ENCODE results near the gene DDOST.

Gene DDOST

DNA sequence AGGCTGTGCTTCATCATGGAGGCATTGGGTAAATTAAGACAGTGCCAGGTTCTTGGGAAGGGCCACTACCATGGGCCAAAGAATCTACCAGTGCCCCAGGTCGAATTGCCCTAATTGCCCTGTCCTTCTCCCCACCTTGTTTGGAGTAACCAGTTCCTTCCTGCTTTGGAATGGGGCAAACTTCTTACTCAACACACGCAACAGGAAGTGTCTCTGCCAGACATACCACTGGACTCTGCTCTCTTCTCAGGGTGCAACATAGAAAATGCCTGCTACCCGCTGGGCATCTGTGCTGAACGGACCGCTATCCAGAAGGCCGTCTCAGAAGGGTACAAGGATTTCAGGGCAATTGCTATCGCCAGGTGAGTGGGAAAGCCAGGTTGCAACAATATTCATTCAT lies 56.5 kb downstream of the DDOST start:
- Histone ChIP-seq H4K20me1 (ENCODE audit: control insufficient read depth, insufficient read depth, low read depth, low read length) (no peaks in the 10 kb centered on the region), H3K79me2 (ENCODE audit: control insufficient read depth, low read length) (no peaks in the 10 kb centered on the region), H3K36me3 (ENCODE audit: control insufficient read depth, low read length) (no peaks in the 10 kb centered on the region), H3K9me2 (replicated peaks; ENCODE audit: control insufficient read depth, low read length) (no peaks in the 10 kb centered on the region), H3K4me1 (ENCODE audit: control insufficient read depth, low read length) (no peaks in the 10 kb centered on the region), H3K27me3 (ENCODE audit: control insufficient read depth, low read length) (peaks cover 7% of the 10 kb centered on the region; the same call in 1 of the 2 replicates), H3K9me3 (ENCODE audit: control insufficient read depth, insufficient read depth, low read length) (no peaks in the 10 kb centered on the region), H3K4me3 (ENCODE audit: low read length) (no peak overlapping the region), H3F3A (ENCODE audit: control insufficient read depth, insufficient read depth) (no peaks in the 10 kb centered on the region), H3K4me2 (ENCODE audit: low read length) (no peak overlapping the region), H3K27ac (ENCODE audit: low read depth, low read length) (no peak overlapping the region)
- no peak for TF ChIP-seq EZH2phosphoT487 (IDR thresholded peaks at IDR 0.05; ENCODE audit: borderline replicate concordance, low read length)
- TF ChIP-seq, protein P1, sequence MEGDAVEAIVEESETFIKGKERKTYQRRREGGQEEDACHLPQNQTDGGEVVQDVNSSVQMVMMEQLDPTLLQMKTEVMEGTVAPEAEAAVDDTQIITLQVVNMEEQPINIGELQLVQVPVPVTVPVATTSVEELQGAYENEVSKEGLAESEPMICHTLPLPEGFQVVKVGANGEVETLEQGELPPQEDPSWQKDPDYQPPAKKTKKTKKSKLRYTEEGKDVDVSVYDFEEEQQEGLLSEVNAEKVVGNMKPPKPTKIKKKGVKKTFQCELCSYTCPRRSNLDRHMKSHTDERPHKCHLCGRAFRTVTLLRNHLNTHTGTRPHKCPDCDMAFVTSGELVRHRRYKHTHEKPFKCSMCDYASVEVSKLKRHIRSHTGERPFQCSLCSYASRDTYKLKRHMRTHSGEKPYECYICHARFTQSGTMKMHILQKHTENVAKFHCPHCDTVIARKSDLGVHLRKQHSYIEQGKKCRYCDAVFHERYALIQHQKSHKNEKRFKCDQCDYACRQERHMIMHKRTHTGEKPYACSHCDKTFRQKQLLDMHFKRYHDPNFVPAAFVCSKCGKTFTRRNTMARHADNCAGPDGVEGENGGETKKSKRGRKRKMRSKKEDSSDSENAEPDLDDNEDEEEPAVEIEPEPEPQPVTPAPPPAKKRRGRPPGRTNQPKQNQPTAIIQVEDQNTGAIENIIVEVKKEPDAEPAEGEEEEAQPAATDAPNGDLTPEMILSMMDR (IDR thresholded peaks at IDR 0.05; ENCODE audit: low read depth, low read length, poor library complexity, severe bottlenecking) = no peak

DNA sequence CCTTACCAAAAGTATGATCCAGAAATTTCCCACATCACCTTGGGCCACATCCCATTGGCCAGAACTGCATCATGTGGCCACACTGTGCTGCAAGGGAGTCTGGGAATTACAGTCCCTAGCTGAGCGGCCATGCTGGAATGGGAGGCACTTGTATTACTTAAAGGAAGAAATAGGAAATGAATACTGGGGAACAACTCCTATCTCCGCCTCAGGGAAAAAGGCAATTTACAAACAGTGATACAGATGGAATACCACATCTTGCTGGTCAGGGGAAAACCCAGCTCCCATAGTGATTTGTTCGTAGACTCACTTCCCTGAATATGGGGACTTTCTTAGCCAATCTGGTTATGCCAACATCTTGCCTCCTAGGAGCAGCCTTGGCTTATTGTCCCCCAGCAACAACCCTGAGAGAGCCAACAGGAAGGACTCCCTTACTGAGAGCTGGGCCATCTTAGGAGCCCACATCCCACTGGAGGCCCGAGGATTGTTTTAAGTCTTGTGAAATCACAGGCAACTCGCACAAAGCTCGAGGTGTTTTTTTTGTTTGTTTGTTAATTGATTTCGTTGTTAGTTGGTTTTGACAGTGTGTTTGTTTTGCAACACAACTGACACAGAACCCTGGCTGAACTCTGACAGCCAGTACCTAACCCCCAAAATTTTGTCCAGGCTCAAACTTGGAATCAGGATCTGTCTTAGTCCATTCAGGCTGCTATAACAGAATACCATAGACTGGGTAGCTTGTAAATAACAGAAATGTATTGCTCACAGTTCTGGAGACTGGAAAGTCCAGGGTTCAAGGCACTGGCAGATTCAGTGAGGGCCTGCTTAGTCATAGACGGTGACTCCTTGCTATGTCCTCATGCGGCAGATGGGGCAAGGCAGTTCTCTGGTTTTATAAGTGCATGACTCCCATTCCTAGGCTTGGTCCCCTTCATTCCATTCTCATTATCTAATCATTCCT lies 57.4 kb downstream of the DDOST start:
- no peak for TF ChIP-seq EZH2phosphoT487 (IDR thresholded peaks at IDR 0.05; ENCODE audit: borderline replicate concordance, low read length)
- TF ChIP-seq, protein P1 (IDR thresholded peaks at IDR 0.05; ENCODE audit: low read depth, low read length, poor library complexity, severe bottlenecking) = no peak
- Histone ChIP-seq H3K27ac (ENCODE audit: low read depth, low read length) (no peak overlapping the region), H3K9me3 (ENCODE audit: control insufficient read depth, insufficient read depth, low read length) (no peaks in the 10 kb centered on the region), H3K4me1 (ENCODE audit: control insufficient read depth, low read length) (no peaks in the 10 kb centered on the region), H3K4me3 (ENCODE audit: low read length) (no peak overlapping the region), H3F3A (ENCODE audit: control insufficient read depth, insufficient read depth) (no peaks in the 10 kb centered on the region), H3K27me3 (ENCODE audit: control insufficient read depth, low read length) (peaks cover 7% of the 10 kb centered on the region; the same call in 1 of the 2 replicates), H3K79me2 (ENCODE audit: control insufficient read depth, low read length) (no peaks in the 10 kb centered on the region), H3K36me3 (ENCODE audit: control insufficient read depth, low read length) (no peaks in the 10 kb centered on the region), H4K20me1 (ENCODE audit: control insufficient read depth, insufficient read depth, low read depth, low read length) (no peaks in the 10 kb centered on the region), H3K9me2 (replicated peaks; ENCODE audit: control insufficient read depth, low read length) (no peaks in the 10 kb centered on the region), H3K4me2 (ENCODE audit: low read length) (no peak overlapping the region)

DNA sequence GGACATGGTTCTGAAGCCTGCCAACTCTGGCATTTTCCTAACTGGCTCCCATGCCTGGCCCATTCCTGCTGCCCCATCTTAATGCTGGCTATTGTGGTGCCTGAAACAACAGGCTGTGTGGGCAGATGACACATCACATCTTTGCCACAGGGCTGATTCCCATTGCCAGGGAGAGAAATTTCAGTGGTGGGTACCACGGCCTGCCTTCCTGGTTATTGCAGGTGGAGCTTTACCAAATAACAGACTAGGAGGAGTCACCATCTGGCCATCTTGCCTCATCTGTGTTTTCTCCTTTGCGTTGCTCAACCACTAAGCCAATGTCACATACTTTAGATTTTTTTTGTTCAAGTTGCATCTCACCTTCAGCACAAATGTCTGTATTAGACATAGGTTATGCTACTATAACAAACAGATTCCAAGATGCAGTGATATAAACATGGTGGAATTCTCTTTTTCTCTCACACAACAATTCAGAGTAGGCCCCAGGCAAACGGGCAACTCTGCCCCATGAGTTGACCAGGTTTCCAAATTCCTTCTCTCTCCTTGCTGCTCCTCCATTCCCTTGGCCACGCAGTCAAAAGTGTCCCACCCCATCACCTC lies 58.2 kb downstream of the DDOST start:
- TF ChIP-seq EZH2phosphoT487 (IDR thresholded peaks at IDR 0.05; ENCODE audit: borderline replicate concordance, low read length) = no peak
- TF ChIP-seq, protein P1 (IDR thresholded peaks at IDR 0.05; ENCODE audit: low read depth, low read length, poor library complexity, severe bottlenecking) = no peak
- H3K4me3 ChIP-seq (ENCODE audit: low read length) = no peak overlapping the region
- no peaks in the 10 kb centered on the region for H3K36me3 ChIP-seq (ENCODE audit: control insufficient read depth, low read length)
- no peak overlapping the region for H3K27ac ChIP-seq (ENCODE audit: low read depth, low read length)
- no peaks in the 10 kb centered on the region for H3K9me2 ChIP-seq (replicated peaks; ENCODE audit: control insufficient read depth, low read length)
- H3K79me2 ChIP-seq (ENCODE audit: control insufficient read depth, low read length) = no peaks in the 10 kb centered on the region
- H3K27me3 ChIP-seq (ENCODE audit: control insufficient read depth, low read length) = peaks cover 6% of the 10 kb centered on the region; the same call in 1 of the 2 replicates
- no peaks in the 10 kb centered on the region for H3F3A ChIP-seq (ENCODE audit: control insufficient read depth, insufficient read depth)
- no peaks in the 10 kb centered on the region for H3K9me3 ChIP-seq (ENCODE audit: control insufficient read depth, insufficient read depth, low read length)
- no peaks in the 10 kb centered on the region for H4K20me1 ChIP-seq (ENCODE audit: control insufficient read depth, insufficient read depth, low read depth, low read length)
- H3K4me1 ChIP-seq (ENCODE audit: control insufficient read depth, low read length) = no peaks in the 10 kb centered on the region
- no peak overlapping the region for H3K4me2 ChIP-seq (ENCODE audit: low read length)

All from DOHH2 (cell line).